ENCODE results near the gene DCHS2.

DCHS2 gene

GRCh38 chr4:154308207-154308606 lies 183.4 kb downstream of the DCHS2 start:
- no peak overlapping the region for H3K4me3 ChIP-seq (ENCODE audit: low read depth, low read length)
- DNase-seq (ENCODE audit: low read depth): no peak
- no peak for TF ChIP-seq CTCF (IDR thresholded peaks at IDR 0.05; ENCODE audit: low read depth, low read length, missing control alignments)

GRCh38 chr4:154307451-154307850 lies 184.1 kb downstream of the DCHS2 start:
- DNase-seq (ENCODE audit: low read depth): no peak
- H3K4me3 ChIP-seq (ENCODE audit: low read depth, low read length): no peak overlapping the region
- TF ChIP-seq CTCF (IDR thresholded peaks at IDR 0.05; ENCODE audit: low read depth, low read length, missing control alignments): no peak

- DNase-seq (ENCODE audit: low read depth): no peak
- no peak for TF ChIP-seq CTCF (IDR thresholded peaks at IDR 0.05; ENCODE audit: low read depth, low read length, missing control alignments)
- H3K4me3 ChIP-seq (ENCODE audit: low read depth, low read length): no peak overlapping the region
Observed at GRCh38 chr4:154305616-154306015, 186.0 kb downstream of the DCHS2 start.

GRCh38 chr4:154304679-154305078 lies 186.9 kb downstream of the DCHS2 start:
- TF ChIP-seq CTCF (IDR thresholded peaks at IDR 0.05; ENCODE audit: low read depth, low read length, missing control alignments): no peak
- no peak for DNase-seq (ENCODE audit: low read depth)
- H3K4me3 ChIP-seq (ENCODE audit: low read depth, low read length): no peak overlapping the region

- no peak for DNase-seq (ENCODE audit: low read depth)
- H3K4me3 ChIP-seq (ENCODE audit: low read depth, low read length): no peak overlapping the region
- TF ChIP-seq CTCF (IDR thresholded peaks at IDR 0.05; ENCODE audit: low read depth, low read length, missing control alignments): no peak
Observed at GRCh38 chr4:154294652-154295350, 196.8 kb downstream of the DCHS2 start.

- DNase-seq (ENCODE audit: low read depth): no peak
- no peak for TF ChIP-seq CTCF (IDR thresholded peaks at IDR 0.05; ENCODE audit: low read depth, low read length, missing control alignments)
- no peak overlapping the region for H3K4me3 ChIP-seq (ENCODE audit: low read depth, low read length)
Observed at GRCh38 chr4:154293427-154293826, 198.2 kb downstream of the DCHS2 start.

- no peak for DNase-seq (ENCODE audit: low read depth)
- no peak for TF ChIP-seq CTCF (IDR thresholded peaks at IDR 0.05; ENCODE audit: low read depth, low read length, missing control alignments)
- no peak overlapping the region for H3K4me3 ChIP-seq (ENCODE audit: low read depth, low read length)
Observed at GRCh38 chr4:154292589-154292988, 199.0 kb downstream of the DCHS2 start.

All from GM12864 (cell line).